ENCODE measurements around the gene PDGFD. TPM values are rescaled to one million over a fixed set of nuclear protein-coding genes. Genes with fewer than 3 reads are reported as not detected.

The PDGFD gene
- total RNA-seq, 1 donor from 2014 or later: 2.2 TPM

DNA sequence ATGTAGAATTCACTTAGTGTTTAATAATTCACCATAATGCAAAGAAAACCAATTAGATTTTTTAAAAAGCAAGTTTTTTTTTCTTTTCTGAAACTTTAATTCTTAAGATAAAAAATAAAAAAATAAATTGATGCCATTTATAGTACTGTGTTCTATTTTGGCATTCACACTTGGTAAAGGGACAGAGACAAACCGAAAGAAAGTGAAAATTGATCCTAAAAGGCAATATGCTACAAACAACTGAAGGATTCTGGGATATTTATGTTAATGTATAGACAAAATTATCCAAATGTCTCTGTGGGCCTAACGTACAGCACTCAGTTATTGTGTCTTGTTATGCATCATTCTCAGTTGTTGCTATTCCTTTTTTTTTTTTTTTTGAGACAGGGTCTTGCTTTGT lies 169.4 kb downstream of the PDGFD start:
- H3K4me3 Mint-ChIP-seq (ENCODE audit: unreplicated experiment): no peak overlapping the region
- DNase-seq (ENCODE audit: extremely low spot score, unreplicated experiment): no peak
- H3K27me3 Mint-ChIP-seq (ENCODE audit: unreplicated experiment): no peaks in the 10 kb centered on the region
- H3K36me3 Mint-ChIP-seq (ENCODE audit: unreplicated experiment): no peaks in the 10 kb centered on the region
- no peak overlapping the region for H3K27ac Mint-ChIP-seq (ENCODE audit: unreplicated experiment)
- TF ChIP-seq CTCF (IDR thresholded peaks at IDR 0.05): no peak
- H3K4me1 Mint-ChIP-seq (ENCODE audit: unreplicated experiment): peaks cover 4% of the 10 kb centered on the region
- H3K9me3 Mint-ChIP-seq (ENCODE audit: unreplicated experiment): no peaks in the 10 kb centered on the region

DNA sequence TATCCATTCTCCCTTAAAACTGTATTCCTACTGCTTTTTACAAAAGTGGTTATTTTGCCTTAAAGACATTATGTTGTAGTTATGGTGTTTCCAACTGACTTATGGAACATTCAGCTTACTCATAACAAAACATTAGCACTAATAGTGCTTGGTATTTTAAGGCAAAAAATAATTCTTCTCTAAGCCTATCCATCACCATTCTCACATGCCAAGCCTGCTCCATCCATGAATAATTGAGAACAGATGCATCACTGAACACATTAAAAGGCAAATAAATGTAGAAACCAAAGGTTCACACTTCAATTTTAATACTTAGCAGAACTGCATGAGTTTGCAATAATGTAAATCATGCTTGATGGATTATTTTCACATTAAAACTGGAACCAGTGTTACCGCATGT lies 169.9 kb downstream of the PDGFD start:
- TF ChIP-seq CTCF (IDR thresholded peaks at IDR 0.05): no peak
- H3K4me1 Mint-ChIP-seq (ENCODE audit: unreplicated experiment): peaks cover 4% of the 10 kb centered on the region
- no peak overlapping the region for H3K27ac Mint-ChIP-seq (ENCODE audit: unreplicated experiment)
- H3K36me3 Mint-ChIP-seq (ENCODE audit: unreplicated experiment): no peaks in the 10 kb centered on the region
- no peaks in the 10 kb centered on the region for H3K27me3 Mint-ChIP-seq (ENCODE audit: unreplicated experiment)
- DNase-seq (ENCODE audit: extremely low spot score, unreplicated experiment): no peak
- H3K9me3 Mint-ChIP-seq (ENCODE audit: unreplicated experiment): no peaks in the 10 kb centered on the region
- H3K4me3 Mint-ChIP-seq (ENCODE audit: unreplicated experiment): no peak overlapping the region

DNA sequence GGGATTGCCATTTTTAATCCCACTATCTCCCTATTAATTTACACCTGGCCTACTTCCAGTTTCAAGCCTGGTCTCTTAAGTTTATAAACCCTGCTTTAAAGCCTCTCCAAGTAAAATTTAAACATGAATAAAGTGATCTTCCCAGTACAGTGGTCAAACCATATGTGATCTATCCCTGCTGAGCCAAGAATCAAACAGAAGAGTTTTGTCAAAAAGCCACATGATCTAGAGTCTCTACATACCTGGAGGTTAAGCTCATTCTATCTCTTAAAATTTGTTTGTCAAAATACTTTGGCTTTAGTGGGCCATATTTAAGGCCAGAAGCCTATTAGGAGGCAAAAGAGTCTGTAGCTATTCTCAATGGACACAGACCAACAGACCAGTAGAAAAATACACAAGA lies 170.4 kb downstream of the PDGFD start:
- Mint-ChIP-seq H3K36me3 (ENCODE audit: unreplicated experiment) (no peaks in the 10 kb centered on the region), H3K27ac (ENCODE audit: unreplicated experiment) (no peak overlapping the region), H3K4me1 (ENCODE audit: unreplicated experiment) (peaks cover 4% of the 10 kb centered on the region), H3K4me3 (ENCODE audit: unreplicated experiment) (no peak overlapping the region), H3K27me3 (ENCODE audit: unreplicated experiment) (no peaks in the 10 kb centered on the region), H3K9me3 (ENCODE audit: unreplicated experiment) (no peaks in the 10 kb centered on the region)
- no peak for TF ChIP-seq CTCF (IDR thresholded peaks at IDR 0.05)
- no peak for DNase-seq (ENCODE audit: extremely low spot score, unreplicated experiment)

DNA sequence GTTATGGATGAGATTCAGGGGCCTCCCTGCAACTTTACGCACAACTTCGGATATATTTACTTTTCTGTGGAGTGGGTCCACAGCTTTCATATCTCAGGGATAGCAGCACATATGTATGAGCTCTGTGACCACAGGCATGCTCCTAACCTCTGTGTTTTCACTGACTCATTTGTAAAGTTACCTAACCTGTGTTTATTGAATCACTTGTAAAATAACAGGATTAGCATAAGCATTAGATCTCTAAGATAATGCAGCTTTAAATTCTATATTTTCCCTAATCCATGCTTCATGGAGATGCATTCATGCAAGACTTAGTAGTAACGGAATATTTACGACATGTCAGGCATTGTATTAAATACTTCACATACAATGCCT lies 175.4 kb downstream of the PDGFD start:
- H3K27ac Mint-ChIP-seq (ENCODE audit: unreplicated experiment): no peak overlapping the region
- peaks cover 6% of the 10 kb centered on the region for H3K4me1 Mint-ChIP-seq (ENCODE audit: unreplicated experiment)
- H3K36me3 Mint-ChIP-seq (ENCODE audit: unreplicated experiment): no peaks in the 10 kb centered on the region
- H3K27me3 Mint-ChIP-seq (ENCODE audit: unreplicated experiment): no peaks in the 10 kb centered on the region
- H3K9me3 Mint-ChIP-seq (ENCODE audit: unreplicated experiment): peaks cover 2% of the 10 kb centered on the region
- DNase-seq (ENCODE audit: extremely low spot score, unreplicated experiment): no peak
- TF ChIP-seq CTCF (IDR thresholded peaks at IDR 0.05): no peak
- no peak overlapping the region for H3K4me3 Mint-ChIP-seq (ENCODE audit: unreplicated experiment)

DNA sequence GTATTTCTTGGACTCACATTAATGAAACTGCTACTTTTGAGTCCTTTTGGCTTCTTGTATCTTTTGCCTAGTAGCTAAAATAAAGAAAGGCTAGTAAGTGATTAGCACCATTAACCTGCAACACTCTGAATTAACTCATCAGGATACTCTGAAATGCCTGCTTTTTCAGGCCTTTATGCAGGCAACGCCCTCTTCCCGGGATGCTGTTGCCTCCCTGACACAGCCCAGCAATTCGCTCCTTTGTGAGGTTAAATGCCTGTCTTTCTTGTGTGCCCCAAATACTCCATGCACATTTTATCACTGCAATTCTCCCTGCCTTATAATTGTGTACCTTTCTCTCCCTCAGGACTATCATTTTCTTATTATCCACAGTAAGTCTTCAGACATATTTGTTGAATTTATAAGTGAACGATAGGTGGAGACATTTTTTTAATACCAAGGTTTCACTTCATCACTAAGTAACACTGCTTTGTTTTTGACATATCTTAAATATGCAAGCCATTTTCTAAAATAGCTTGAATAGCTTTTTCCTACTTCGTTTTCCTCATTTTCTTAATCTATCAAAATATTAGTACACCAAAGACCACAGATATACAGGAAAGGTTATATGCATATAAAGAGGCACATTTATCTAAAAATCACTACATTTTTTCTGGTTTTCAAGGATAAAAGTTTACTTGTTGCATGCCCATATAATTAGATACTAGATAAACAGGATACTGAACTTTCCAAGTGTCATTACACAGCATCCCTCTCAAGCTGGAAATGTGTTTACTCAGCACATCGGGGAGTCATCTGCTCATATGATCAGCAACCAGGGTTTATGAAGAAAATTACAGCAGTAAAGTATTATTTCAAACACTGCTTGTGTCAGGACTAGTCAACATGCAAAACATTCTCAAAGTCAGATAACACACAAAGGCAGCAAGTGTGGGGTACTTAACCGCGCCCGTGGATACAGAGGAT lies 176.0 kb downstream of the PDGFD start:
- Mint-ChIP-seq H3K27me3 (ENCODE audit: unreplicated experiment) (no peaks in the 10 kb centered on the region), H3K9me3 (ENCODE audit: unreplicated experiment) (peaks cover 6% of the 10 kb centered on the region), H3K4me1 (ENCODE audit: unreplicated experiment) (peaks cover 6% of the 10 kb centered on the region), H3K27ac (ENCODE audit: unreplicated experiment) (no peak overlapping the region), H3K36me3 (ENCODE audit: unreplicated experiment) (no peaks in the 10 kb centered on the region), H3K4me3 (ENCODE audit: unreplicated experiment) (no peak overlapping the region)
- no peak for TF ChIP-seq CTCF (IDR thresholded peaks at IDR 0.05)
- DNase-seq (ENCODE audit: extremely low spot score, unreplicated experiment): no peak

Measured in osteocyte (in vitro differentiated cells).